GM19239 (cell line): Measurements from ENCODE around the gene XIRP1.

Experiments
- DNase-seq: peaks from one replicate; pipeline ENCODE4 v3.0.0; 2011; ENCODE audit warnings: low spot score; ENCODE audit not compliant: insufficient read length
- FAIRE-seq: peaks from 2 replicates; lab custom pipeline; 2011; peaks lifted over from hg19 to GRCh38; lab: Jason Lieb, UNC

Gene XIRP1

DNA sequence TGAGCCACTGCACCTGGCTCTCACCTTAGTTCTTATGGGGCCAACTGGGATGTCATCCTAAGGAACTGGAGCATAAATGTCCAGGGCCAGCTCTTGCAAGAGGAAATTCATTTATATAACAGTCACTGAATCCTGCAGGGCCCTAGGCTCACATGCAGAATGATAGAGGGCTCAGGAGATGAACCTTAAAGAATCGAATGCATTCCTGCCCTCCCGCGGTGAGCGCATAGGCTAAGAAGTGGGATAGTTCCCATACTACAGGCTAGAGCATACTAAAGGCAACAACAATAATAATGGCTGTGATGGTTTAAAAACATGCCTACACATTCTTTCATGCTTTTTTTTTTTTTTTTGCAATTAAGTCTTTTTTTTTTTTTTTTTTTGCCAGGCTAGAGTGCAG is 21.9 kb downstream of the XIRP1 start:
- FAIRE-seq (no peak), DNase-seq (no peak)

DNA sequence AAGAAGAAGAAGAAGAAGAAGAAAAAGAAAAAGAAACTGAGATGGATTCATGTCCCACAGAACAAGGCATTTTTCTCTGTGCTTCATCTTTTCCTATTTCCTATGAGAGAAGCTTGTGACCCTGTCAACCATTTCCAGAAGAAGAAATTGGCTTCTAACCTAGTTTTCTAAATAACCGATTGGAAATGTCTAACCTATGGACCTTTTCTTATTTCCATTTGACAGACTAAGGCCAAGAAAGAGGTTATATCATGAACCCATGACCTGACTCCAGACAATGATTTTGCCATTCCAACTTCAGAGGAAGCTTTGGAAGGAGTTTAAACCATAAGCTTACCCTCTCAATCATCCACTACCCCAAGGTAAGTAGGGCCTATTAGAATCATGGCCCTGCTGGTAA is 22.7 kb downstream of the XIRP1 start:
- no peak for FAIRE-seq
- no peak for DNase-seq

DNA sequence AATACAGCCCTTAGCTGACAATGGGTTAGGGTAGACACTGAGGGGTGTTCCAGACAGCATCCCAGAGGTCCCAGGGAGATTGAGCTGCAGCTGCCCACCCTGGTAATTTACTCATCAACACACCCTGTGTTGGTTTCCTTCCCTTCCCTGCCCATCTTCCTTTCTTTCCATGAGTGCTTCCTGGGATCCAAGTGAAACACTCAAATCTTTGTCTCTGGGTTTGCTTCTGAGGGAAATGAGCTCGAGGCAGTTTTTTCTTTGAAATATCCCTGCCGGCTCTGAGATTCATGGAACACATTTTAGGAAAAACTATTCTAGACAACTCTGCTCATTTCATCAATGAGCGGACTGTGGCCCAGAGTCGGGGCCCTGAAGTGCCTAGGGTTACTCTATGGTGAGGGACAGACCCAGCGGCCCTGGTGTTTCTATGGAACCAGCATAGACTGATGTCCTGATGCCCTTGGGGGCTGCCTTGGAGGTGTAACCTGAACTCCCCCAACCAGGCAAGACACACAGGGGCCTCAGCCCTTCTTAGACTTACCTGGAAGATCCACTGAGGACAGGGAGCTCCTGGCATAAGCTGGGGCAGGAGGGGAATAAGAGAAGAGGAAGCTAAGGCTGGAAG is 24.1 kb downstream of the XIRP1 start:
- DNase-seq (no peak), FAIRE-seq (no peak)

- FAIRE-seq: no peak
- DNase-seq: no peak
These were observed 25.4 kb downstream of the XIRP1 start for GRCh38 chr3:39166932-39167532.

DNA sequence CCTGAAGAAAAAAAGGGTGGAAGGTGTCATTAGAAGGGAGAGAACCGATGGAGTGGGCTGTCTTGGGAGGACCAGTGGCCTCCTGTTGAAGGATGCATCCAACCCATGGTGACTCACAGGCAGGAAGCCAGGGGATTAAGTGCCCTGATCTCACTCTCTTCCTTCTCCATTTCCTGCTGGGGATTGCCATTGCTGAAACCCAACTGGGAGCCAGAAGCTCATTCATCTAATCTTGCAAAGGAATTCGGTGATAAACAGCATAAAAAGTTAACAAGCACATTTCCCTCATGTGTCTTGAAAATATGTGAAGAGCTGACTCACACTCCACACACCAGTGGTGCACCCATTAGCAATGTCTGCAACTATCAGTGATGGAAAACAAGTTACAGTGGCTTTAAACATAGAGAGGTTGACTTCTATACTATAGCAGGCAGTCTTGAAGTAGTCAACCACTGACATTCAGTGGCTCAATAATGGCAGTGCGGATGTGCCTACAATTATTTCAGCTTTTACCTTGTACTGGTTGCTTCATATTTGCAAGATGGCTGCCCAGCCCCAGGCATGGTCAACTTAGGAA is 26.2 kb downstream of the XIRP1 start:
- DNase-seq (no peak), FAIRE-seq (no peak)

GRCh38 chr3:39165518-39165917 is 26.9 kb downstream of the XIRP1 start:
- no peak for FAIRE-seq
- no peak for DNase-seq

- no peak for FAIRE-seq
These were observed 28.0 kb downstream of the XIRP1 start for GRCh38 chr3:39164414-39164813.

DNA sequence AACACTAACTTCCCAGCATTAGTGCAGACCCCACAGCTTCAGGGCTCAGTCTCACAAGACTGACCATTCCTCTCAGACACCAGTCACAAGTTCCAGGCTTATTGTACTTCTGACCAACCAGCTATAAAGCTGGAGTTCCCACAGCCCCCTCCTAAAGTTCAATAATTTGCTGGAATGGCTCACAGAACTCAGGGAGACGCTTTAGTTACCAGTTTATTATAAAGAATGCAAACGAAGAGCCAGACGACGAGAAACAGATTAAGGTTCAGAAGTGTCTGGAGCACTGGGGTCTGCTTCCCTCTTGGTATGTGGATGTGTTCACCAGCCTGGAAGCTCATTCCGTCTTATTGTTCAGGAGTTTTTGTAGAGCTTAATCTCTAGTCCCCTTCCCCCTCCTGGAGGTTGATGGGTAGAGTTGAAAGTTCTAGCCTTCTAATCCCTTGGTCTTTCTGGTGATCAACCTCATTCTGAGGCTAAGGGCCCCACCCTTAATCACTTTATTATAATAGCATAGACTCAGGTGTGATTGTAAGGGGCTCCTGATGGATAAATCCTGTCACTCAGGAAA is 34.2 kb downstream of the XIRP1 start:
- no peak for FAIRE-seq

More at GRCh38 chr3:39164414-39164813, 28.0 kb downstream of the XIRP1 start:
- no peak for DNase-seq

GRCh38 chr3:39157359-39157758 is 35.0 kb downstream of the XIRP1 start:
- DNase-seq (no peak), FAIRE-seq (no peak)

More for the DNA sequence above, 34.2 kb downstream of the XIRP1 start:
- DNase-seq: no peak

DNA sequence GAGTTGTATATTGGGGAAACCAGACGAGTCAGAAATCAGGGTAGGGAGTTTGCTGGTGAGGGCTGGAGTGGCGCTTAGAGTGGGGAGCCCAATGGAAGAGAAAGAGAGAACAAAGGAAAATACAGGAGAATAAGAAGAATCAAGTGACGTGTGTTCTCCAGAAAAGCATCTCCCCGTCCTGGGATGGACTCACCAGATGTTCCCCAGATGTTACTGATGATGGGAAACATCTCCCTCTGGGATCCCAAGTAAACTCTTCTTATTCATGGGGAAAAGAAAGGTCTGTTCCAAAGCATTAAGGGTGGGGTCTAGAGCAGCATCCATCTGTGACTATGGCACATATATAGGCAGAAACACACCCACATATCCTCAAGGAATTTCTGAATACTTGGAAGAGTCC is 36.0 kb downstream of the XIRP1 start:
- no peak for FAIRE-seq
- DNase-seq: no peak

DNA sequence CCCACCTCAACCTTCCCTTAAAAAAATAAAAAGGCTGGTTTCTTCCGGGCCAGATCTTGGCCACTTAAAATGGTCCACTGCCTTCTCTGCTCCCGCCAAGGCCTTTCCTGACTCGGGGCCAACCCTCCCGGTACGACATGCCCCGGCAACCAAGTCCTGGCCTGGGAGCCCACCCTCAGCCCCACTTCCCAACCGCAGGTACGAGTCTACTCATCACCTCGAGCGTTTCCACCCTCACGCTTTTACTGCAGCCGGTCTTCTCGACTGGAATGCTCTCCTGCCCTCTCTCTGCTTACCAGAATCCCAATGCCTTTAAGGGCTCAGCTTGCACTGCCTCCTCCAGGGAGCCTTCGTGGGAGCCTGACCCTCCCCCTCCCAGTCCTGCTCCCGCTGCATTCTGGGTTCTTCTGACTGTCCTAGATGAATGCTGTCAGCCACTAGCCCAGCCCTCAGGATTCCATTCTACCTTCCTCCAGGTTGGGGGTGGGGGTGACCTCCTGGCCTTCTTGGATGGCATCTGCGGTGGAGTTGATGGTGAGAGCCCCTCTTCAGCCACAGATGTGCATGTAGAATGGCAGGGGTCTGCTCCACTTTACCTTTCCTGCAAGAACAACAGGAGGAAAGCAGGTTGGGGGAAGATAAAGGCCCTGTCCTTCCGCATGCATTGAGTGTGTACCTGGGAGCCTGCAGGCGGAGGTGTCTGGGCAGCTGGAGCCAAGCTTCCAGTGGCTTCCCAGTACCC is 37.9 kb downstream of the XIRP1 start:
- DNase-seq (no peak), FAIRE-seq (no peak)

DNA sequence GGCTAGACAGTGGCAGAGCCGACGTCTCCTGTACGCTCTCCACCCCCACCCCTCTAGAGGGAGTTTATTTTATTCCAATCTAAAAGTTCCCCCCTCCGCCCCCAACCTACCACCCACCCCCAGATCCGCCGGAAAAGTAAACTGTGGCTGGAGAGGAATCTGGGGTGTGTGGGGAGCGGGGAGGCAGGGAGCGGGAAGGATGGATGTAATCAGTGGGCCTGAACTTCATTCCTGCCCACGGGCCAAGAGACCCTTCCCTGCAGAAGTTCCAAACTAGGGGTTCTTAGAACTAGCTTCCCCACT is 38.5 kb downstream of the XIRP1 start:
- no peak for FAIRE-seq

GRCh38 chr3:39150803-39151631 is 41.4 kb downstream of the XIRP1 start:
- peak; percentile 58 for FAIRE-seq
- DNase-seq: no peak

More for the DNA sequence above, 38.5 kb downstream of the XIRP1 start:
- no peak for DNase-seq

- no peak for FAIRE-seq
These were observed 42.1 kb downstream of the XIRP1 start for GRCh38 chr3:39150148-39150802.

GRCh38 chr3:39149498-39150147 is 42.8 kb downstream of the XIRP1 start:
- FAIRE-seq (no peak), DNase-seq (no peak)

More at GRCh38 chr3:39150148-39150802, 42.1 kb downstream of the XIRP1 start:
- no peak for DNase-seq

DNA sequence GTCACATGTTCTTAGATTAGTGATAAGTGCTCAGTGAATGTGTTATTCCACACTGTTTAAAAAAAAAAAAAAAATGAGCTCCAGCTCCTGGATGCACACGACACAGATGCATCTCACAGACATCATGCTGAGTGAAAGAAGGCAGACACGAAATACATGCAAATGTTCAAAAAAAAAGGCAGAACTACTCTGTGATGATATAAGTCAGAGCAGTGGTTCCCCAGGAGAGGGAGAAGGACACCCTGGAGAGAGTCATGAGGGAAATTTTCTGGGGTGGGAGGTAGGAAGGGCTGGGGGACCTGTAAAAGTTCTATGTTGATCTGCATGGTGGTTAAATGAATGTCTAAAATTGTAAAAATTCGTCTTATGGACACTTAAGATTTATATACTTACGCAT is 43.3 kb downstream of the XIRP1 start:
- DNase-seq (no peak), FAIRE-seq (no peak)

DNA sequence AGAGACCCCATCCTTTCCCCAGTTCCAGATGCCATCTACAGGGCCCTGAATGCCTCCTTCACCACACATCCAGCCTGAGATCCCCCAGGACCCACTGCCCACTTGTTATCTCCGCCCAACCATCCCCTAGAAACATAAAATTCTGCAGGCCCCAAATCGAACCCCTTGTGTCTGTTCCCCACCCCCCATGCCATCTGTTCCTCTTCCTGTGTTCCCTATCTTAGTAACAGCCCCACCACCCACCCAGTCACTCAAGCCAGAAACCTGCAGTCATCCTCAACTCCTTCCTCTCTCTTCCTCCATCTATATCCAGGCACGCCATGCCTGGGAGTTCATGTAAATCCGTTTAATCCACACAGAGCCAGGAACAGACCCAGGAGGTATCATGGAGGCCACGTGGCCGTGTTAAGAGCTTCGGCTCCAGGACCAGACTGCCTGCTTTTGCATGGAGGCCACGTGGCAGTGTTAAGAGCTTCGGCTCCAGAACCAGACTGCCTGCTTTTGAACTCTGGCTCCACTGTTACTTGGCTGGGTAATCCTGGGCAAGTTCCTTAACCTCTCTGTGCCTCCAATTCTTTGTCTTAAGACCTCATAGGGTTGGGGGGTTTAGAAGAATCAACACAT is 43.8 kb downstream of the XIRP1 start:
- no peak for FAIRE-seq
- DNase-seq: no peak

DNA sequence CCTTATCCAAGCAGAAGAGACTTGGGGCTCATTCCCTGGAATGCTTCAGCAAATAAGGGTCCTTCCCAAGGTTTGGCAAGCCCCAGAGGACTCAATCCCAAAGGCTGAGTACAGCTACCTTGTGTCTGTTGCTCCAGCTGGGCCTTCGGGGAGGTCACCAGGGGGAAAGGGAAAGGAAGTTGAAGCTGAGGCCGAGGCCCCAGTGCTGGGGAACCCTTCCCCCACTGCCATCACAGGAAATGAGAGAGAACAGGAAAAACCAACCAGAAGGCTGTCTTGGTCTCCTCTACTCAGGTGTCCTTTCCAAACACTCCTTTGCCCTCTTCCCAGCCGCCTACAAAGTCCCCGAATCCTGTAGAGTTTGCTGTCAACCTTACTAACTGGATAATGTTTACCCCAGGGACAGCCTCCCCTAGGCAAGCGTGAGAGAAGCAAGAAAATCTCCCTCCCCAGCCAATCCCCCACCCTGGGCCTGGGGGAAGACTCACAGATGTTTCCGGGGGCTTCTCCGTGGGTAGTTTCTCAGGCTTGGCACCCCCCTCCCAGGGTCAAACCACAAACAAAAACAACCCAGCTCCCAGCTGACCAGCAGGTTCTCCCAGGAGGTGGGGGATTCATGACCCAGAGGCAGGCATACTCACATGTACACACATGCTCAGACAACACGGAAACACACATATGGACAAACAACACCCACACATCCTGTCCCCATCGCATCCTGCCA is 44.5 kb downstream of the XIRP1 start:
- DNase-seq (peak; percentile 59), FAIRE-seq (peak; percentile 86)
